GM12878 (cell line): Measurements from ENCODE around the gene P2RX4. TPM values are rescaled to one million over a fixed set of nuclear protein-coding genes. Genes with fewer than 3 reads are reported as not detected.

Experiments
- ATAC-seq: fragments of 200-7000 bp; cut with Tn5 transposase; 3 replicates; pipeline ENCODE4 v1.9.1; 2020; ENCODE audit warnings: mild to moderate bottlenecking, moderate library complexity
- BruUV-seq: library from RNA; stranded (reverse); fragments of 400-500 nt; replicated peaks from 2 replicates; lab custom pipeline; 2021; lab: Mats Ljungman, UMichigan
- CTCF ChIA-PET: fragments of 300-600 bp; sonication (Branson Sonifier 250); formaldehyde crosslinking; extraction: SDS; loops from one replicate; lab custom pipeline; 2021; ENCODE audit warnings: inconsistent platforms; lab: Yijun Ruan, JAX
- POLR2A ChIA-PET: fragments of 350-600 bp; formaldehyde crosslinking; extraction: SDS; loops from one replicate; lab custom pipeline; 2021; ENCODE audit warnings: inconsistent platforms; lab: Charles Lee
- RAD21 ChIA-PET: fragments of 300-600 bp; sonication (Branson Sonifier 250); formaldehyde crosslinking; loops from one replicate; lab custom pipeline; 2023; ENCODE audit warnings: antibody characterized with exemption; ENCODE audit not compliant: unreplicated experiment; lab: Charles Lee
- SMC1A ChIA-PET: fragments of 300-600 bp; sonication (Branson Sonifier 250); formaldehyde crosslinking; loops from one replicate; lab custom pipeline; 2023; ENCODE audit not compliant: unreplicated experiment, uncharacterized antibody; lab: Charles Lee
- DNase-seq: peaks from one replicate; pipeline ENCODE4 v3.0.0-alpha.2; 2011; ENCODE audit warnings: low read depth, low spot score
- FAIRE-seq: peaks from 3 replicates; lab custom pipeline; 2011; peaks lifted over from hg19 to GRCh38; lab: Jason Lieb, UNC
- H2AFZ ChIP-seq: 2 replicates; pipeline ENCODE4 v1.6.0; 2011; ENCODE audit warnings: low read depth, low read length, control low read depth; ENCODE audit not compliant: control insufficient read depth
- H3K27ac ChIP-seq: 2 replicates; pipeline ENCODE4 v1.5.1; 2011; ENCODE audit warnings: control low read depth; ENCODE audit not compliant: control insufficient read depth, insufficient read depth
- H3K27me3 ChIP-seq, 2 experiments: replicated peaks in 1 of 2; 2 replicates each; pipeline versions ENCODE4 v1.6.0 to v1.6.1; 2011; ENCODE audit warnings: low read length in 1 of 2; ENCODE audit not compliant: control insufficient read depth in 2 of 2, insufficient read depth in 2 of 2
- H3K36me3 ChIP-seq, 2 experiments: 2 replicates each; pipeline ENCODE4 v1.5.1; 2011; ENCODE audit warnings: low read length in 1 of 2; ENCODE audit not compliant: control insufficient read depth in 2 of 2, insufficient read depth in 2 of 2
- H3K4me1 ChIP-seq: 2 replicates; pipeline ENCODE4 v1.6.1; 2011; ENCODE audit warnings: mild to moderate bottlenecking, low read length, moderate library complexity, mixed read lengths; ENCODE audit not compliant: control insufficient read depth, insufficient read depth
- H3K4me2 ChIP-seq: 2 replicates; pipeline ENCODE4 v1.6.0; 2011; ENCODE audit warnings: control low read depth; ENCODE audit not compliant: control insufficient read depth, insufficient read depth
- H3K4me3 ChIP-seq: fragments of 200-600 bp; sonication (generic); 2 replicates; pipeline ENCODE4 v1.5.1; 2016
- H3K79me2 ChIP-seq: 2 replicates; pipeline ENCODE4 v1.6.0; 2011; ENCODE audit warnings: low read length; ENCODE audit not compliant: control insufficient read depth, insufficient read depth
- H3K9ac ChIP-seq: 2 replicates; pipeline ENCODE4 v1.8.0; 2011; ENCODE audit warnings: low read length, control low read depth, mixed read lengths; ENCODE audit not compliant: control insufficient read depth, insufficient read depth
- H3K9me3 ChIP-seq: replicated peaks from 3 replicates; pipeline ENCODE4 v1.5.1; 2011; ENCODE audit warnings: mild to moderate bottlenecking, low read length; ENCODE audit not compliant: control insufficient read depth, insufficient read depth
- H4K20me1 ChIP-seq: 2 replicates; pipeline ENCODE4 v1.6.0; 2011; ENCODE audit not compliant: control insufficient read depth, insufficient read depth
- CHD4 ChIP-seq: fragments of 200-600 bp; sonication (generic); IDR thresholded peaks from 2 replicates; pipeline ENCODE4 v1.6.1; 2016; ENCODE audit warnings: mild to moderate bottlenecking
- MEF2B ChIP-seq: fragments of 450-650 bp; IDR thresholded peaks from 2 replicates; pipeline ENCODE4 v1.6.1; 2018; ENCODE audit warnings: mild to moderate bottlenecking, moderate library complexity; ENCODE audit not compliant: partially characterized antibody, poor library complexity, severe bottlenecking
- POU2F2 ChIP-seq: IDR thresholded peaks from 3 replicates; pipeline ENCODE4 v1.6.1; 2011; ENCODE audit warnings: low read depth, mild to moderate bottlenecking, low read length, borderline replicate concordance
- RBBP5 ChIP-seq: fragments of 200-600 bp; sonication (generic); conservative IDR thresholded peaks from 2 replicates; pipeline ENCODE4 v1.6.1; 2016
- SMAD5 ChIP-seq: IDR thresholded peaks from 2 replicates; pipeline ENCODE4 v1.6.1; 2016; ENCODE audit warnings: antibody characterized with exemption, low read depth
- SMC3 ChIP-seq: IDR thresholded peaks from 2 replicates; pipeline ENCODE4 v1.6.1; 2011; ENCODE audit warnings: low read length, improper control_type of control experiment, borderline replicate concordance
- WGBS: methylation state at CpG from one replicate; pipeline ENCODE4 v1.1.6; 2016; ENCODE audit warnings: low lambda C conversion rate; ENCODE audit not compliant: insufficient replicate concordance, insufficient coverage; ENCODE audit errors: missing lambda C conversion rate; 5-methylcytosine and 5-hydroxymethylcytosine counted together
- in situ Hi-C: fragments of 300-500 bp; cut with MboI; formaldehyde crosslinking; loops from 9 replicates; pipeline ENCODE4 v1.14.3; 2018; ENCODE audit warnings: mixed read lengths
- intact Hi-C: fragments of 100-400 bp; cut with micrococcal nuclease; formaldehyde crosslinking; loops from one replicate; pipeline ENCODE4 v1.14.2; 2022; ENCODE audit not compliant: unreplicated experiment
- polyA plus RNA-seq, 11 experiments: library from polyadenylated mRNA; depleted of rRNA in 4 of 11; unstranded in 6 of 11; stranded (reverse) in 5 of 11; fragments of >200 nt; fragmentation: Nextera tagmentation in 4 of 11; fragmentation: Illumina TruSeq in 1 of 11; extraction: Ambion mirVana in 4 of 11; extraction: Trizol in 1 of 11; gene quantifications; 1 replicate in 1 of 11; 2 replicates in 10 of 11; pipeline versions ENCODE4 v1.2.1 to v1.2.3, GENCODE V29; 2011 to 2016; ENCODE audit warnings: inconsistent platforms in 2 of 11, missing spikeins in 2 of 11, low read depth in 1 of 11
- total RNA-seq, 4 experiments: library from RNA; depleted of rRNA in 3 of 4; stranded (reverse); fragments of >200 nt in 3 of 4; fragmentation: Illumina TruSeq in 1 of 4; extraction: Trizol in 1 of 4; gene quantifications; 2 replicates each; pipeline versions ENCODE4 v1.2.1 to v1.2.3, GENCODE V29; 2013 to 2021
- TF ChIP-seq, protein P1 (sequence below): fragments of 450-650 bp; IDR thresholded peaks from 2 replicates; pipeline ENCODE4 v1.6.1; 2017; ENCODE audit warnings: low read depth, mild to moderate bottlenecking, moderate library complexity
- TF ChIP-seq, protein P2 (sequence below): fragments of 450-650 bp; IDR thresholded peaks from 2 replicates; pipeline ENCODE4 v1.6.1; 2017; ENCODE audit warnings: mild to moderate bottlenecking, low read depth, inconsistent platforms; ENCODE audit not compliant: poor library complexity, severe bottlenecking
- TF ChIP-seq, protein P3 (sequence below): fragments of 450-650 bp; IDR thresholded peaks from 2 replicates; pipeline ENCODE4 v1.6.1; 2016; ENCODE audit warnings: mild to moderate bottlenecking, moderate library complexity, borderline replicate concordance
- TF ChIP-seq, protein P4 (sequence below): IDR thresholded peaks from 2 replicates; pipeline ENCODE4 v1.6.1; 2012; ENCODE audit warnings: low read depth, low read length, improper control_type of control experiment

The P2RX4 gene
- total and polyA plus RNA-seq, 10 of the 15 experiments (the other 5 are each of a cell fraction or from before 2014, with no cell fraction given): 9.0 to 43.4 (median 20.5) TPM

DNA sequence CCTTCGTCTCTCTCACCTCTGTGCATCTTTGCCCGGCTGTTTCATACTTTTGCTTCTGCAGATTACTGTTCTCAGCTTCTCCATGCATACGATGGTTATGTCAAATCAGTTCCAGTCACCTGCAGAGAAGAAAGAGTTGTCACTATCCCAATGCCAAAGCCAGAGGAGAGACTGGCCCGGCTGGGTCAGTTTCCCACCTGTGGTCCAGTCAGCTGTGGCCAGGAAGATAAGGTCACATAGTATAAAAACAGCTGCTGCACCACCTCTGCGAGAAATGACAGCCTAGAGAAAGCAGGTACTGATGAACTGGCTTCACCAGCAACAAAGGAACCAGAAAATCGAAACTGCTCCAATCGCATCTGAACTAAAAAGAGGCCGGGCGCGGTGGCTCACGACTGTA, 6.4 kb upstream of the P2RX4 start:
- POLR2A ChIA-PET: interaction anchor here (1.0 kb wide), 1 partner anchor 295 kb away, joined by 3 read pairs; no protein-coding TSS in a partner anchor
- in situ Hi-C loops (no loop called here), intact Hi-C loops (no loop called here)
- no peak overlapping the region for H3K4me2 ChIP-seq
- H3K9ac ChIP-seq: no peak overlapping the region
- H3K79me2 ChIP-seq: no peaks in the 10 kb centered on the region
- H3K9me3 ChIP-seq: no peaks in the 10 kb centered on the region
- no peak overlapping the region for H2AFZ ChIP-seq
- no peaks in the 10 kb centered on the region for H3K27me3 ChIP-seq
- no peak for ATAC-seq
- 79% methylated on average over 11 of the region's 11 CpGs for WGBS
- FAIRE-seq: no peak
- CTCF ChIA-PET: no interaction called here
- SMC1A ChIA-PET: no interaction called here
- RAD21 ChIA-PET: no interaction called here
- H3K27ac ChIP-seq: no peak overlapping the region
- TF ChIP-seq SMC3 (no peak), MEF2B (no peak), POU2F2 (no peak), RBBP5 (no peak), SMAD5 (no peak), CHD4 (no peak)
- TF ChIP-seq, protein P1, sequence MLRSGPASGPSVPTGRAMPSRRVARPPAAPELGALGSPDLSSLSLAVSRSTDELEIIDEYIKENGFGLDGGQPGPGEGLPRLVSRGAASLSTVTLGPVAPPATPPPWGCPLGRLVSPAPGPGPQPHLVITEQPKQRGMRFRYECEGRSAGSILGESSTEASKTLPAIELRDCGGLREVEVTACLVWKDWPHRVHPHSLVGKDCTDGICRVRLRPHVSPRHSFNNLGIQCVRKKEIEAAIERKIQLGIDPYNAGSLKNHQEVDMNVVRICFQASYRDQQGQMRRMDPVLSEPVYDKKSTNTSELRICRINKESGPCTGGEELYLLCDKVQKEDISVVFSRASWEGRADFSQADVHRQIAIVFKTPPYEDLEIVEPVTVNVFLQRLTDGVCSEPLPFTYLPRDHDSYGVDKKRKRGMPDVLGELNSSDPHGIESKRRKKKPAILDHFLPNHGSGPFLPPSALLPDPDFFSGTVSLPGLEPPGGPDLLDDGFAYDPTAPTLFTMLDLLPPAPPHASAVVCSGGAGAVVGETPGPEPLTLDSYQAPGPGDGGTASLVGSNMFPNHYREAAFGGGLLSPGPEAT: no peak
- TF ChIP-seq, protein P2, sequence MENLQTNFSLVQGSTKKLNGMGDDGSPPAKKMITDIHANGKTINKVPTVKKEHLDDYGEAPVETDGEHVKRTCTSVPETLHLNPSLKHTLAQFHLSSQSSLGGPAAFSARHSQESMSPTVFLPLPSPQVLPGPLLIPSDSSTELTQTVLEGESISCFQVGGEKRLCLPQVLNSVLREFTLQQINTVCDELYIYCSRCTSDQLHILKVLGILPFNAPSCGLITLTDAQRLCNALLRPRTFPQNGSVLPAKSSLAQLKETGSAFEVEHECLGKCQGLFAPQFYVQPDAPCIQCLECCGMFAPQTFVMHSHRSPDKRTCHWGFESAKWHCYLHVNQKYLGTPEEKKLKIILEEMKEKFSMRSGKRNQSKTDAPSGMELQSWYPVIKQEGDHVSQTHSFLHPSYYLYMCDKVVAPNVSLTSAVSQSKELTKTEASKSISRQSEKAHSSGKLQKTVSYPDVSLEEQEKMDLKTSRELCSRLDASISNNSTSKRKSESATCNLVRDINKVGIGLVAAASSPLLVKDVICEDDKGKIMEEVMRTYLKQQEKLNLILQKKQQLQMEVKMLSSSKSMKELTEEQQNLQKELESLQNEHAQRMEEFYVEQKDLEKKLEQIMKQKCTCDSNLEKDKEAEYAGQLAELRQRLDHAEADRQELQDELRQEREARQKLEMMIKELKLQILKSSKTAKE: no peak
- TF ChIP-seq, protein P3, sequence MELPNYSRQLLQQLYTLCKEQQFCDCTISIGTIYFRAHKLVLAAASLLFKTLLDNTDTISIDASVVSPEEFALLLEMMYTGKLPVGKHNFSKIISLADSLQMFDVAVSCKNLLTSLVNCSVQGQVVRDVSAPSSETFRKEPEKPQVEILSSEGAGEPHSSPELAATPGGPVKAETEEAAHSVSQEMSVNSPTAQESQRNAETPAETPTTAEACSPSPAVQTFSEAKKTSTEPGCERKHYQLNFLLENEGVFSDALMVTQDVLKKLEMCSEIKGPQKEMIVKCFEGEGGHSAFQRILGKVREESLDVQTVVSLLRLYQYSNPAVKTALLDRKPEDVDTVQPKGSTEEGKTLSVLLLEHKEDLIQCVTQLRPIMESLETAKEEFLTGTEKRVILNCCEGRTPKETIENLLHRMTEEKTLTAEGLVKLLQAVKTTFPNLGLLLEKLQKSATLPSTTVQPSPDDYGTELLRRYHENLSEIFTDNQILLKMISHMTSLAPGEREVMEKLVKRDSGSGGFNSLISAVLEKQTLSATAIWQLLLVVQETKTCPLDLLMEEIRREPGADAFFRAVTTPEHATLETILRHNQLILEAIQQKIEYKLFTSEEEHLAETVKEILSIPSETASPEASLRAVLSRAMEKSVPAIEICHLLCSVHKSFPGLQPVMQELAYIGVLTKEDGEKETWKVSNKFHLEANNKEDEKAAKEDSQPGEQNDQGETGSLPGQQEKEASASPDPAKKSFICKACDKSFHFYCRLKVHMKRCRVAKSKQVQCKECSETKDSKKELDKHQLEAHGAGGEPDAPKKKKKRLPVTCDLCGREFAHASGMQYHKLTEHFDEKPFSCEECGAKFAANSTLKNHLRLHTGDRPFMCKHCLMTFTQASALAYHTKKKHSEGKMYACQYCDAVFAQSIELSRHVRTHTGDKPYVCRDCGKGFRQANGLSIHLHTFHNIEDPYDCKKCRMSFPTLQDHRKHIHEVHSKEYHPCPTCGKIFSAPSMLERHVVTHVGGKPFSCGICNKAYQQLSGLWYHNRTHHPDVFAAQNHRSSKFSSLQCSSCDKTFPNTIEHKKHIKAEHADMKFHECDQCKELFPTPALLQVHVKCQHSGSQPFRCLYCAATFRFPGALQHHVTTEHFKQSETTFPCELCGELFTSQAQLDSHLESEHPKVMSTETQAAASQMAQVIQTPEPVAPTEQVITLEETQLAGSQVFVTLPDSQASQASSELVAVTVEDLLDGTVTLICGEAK: no peak
- TF ChIP-seq, protein P4, sequence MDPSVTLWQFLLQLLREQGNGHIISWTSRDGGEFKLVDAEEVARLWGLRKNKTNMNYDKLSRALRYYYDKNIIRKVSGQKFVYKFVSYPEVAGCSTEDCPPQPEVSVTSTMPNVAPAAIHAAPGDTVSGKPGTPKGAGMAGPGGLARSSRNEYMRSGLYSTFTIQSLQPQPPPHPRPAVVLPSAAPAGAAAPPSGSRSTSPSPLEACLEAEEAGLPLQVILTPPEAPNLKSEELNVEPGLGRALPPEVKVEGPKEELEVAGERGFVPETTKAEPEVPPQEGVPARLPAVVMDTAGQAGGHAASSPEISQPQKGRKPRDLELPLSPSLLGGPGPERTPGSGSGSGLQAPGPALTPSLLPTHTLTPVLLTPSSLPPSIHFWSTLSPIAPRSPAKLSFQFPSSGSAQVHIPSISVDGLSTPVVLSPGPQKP: no peak
- H3K4me3 ChIP-seq: no peak overlapping the region
- no peaks in the 10 kb centered on the region for H4K20me1 ChIP-seq
- no peak for DNase-seq
- no TSS peak for BruUV-seq
- H3K36me3 ChIP-seq: no peaks in the 10 kb centered on the region
- no peaks in the 10 kb centered on the region for H3K4me1 ChIP-seq
